ENCODE results near the gene RERE.

GRCh38 chr1:8854240-8854639 is 36.8 kb upstream of the RERE start:
- TF ChIP-seq CTCF (IDR thresholded peaks at IDR 0.05; ENCODE audit: insufficient read depth, low read length, poor library complexity, severe bottlenecking) (no peak), EZH2phosphoT487 (conservative IDR thresholded peaks at IDR 0.05; ENCODE audit: low read length) (no peak)

Measured in SU-DHL-6 (cell line).